MM.1S (cell line): ENCODE data around the gene SNRNP40.

Experiments used
- DNase-seq: peaks from one replicate; pipeline ENCODE4 v3.0.0-alpha.2; 2015
- H2AFZ ChIP-seq: fragments of 300-600 bp; sonication (generic); 2 replicates; pipeline ENCODE4 v1.6.0; 2016; ENCODE audit warnings: antibody characterized with exemption, low read length
- H3F3A ChIP-seq: fragments of 300-600 bp; sonication (generic); 2 replicates; pipeline ENCODE4 v1.6.1; 2016; ENCODE audit warnings: mild to moderate bottlenecking, antibody characterized with exemption, low read length, moderate library complexity, mixed read lengths; ENCODE audit not compliant: insufficient read depth
- H3K27ac ChIP-seq: fragments of 300-600 bp; sonication (generic); 2 replicates; pipeline ENCODE4 v1.5.1; 2016; ENCODE audit warnings: mild to moderate bottlenecking, low read length
- H3K27me3 ChIP-seq: fragments of 300-600 bp; sonication (generic); replicated peaks from 2 replicates; pipeline ENCODE4 v1.6.0; 2016; ENCODE audit warnings: low read length; ENCODE audit not compliant: insufficient read depth
- H3K36me3 ChIP-seq: fragments of 300-600 bp; sonication (generic); replicated peaks from 2 replicates; pipeline ENCODE4 v1.6.1; 2016; ENCODE audit warnings: mild to moderate bottlenecking, low read length, mixed read lengths; ENCODE audit not compliant: insufficient read depth
- H3K4me1 ChIP-seq: fragments of 300-600 bp; sonication (generic); 2 replicates; pipeline ENCODE4 v1.6.1; 2016; ENCODE audit warnings: low read length, mixed read lengths
- H3K4me2 ChIP-seq: fragments of 300-600 bp; sonication (generic); 2 replicates; pipeline ENCODE4 v1.6.0; 2016; ENCODE audit warnings: low read depth, low read length
- H3K4me3 ChIP-seq: fragments of 300-600 bp; sonication (generic); 2 replicates; pipeline ENCODE4 v1.5.1; 2016; ENCODE audit warnings: low read length, mixed read lengths
- H3K79me2 ChIP-seq: fragments of 300-600 bp; sonication (generic); 2 replicates; pipeline ENCODE4 v1.6.1; 2016; ENCODE audit warnings: mixed run types, low read length, mixed read lengths
- H3K9ac ChIP-seq: fragments of 300-600 bp; sonication (generic); 2 replicates; pipeline ENCODE4 v1.6.1; 2016; ENCODE audit warnings: low read length, mixed read lengths
- H3K9me2 ChIP-seq: fragments of 300-600 bp; sonication (generic); replicated peaks from 2 replicates; pipeline ENCODE4 v1.6.1; 2016; ENCODE audit warnings: mild to moderate bottlenecking, low read length, mixed read lengths; ENCODE audit not compliant: insufficient read depth
- H3K9me3 ChIP-seq: fragments of 300-600 bp; sonication (generic); replicated peaks from 2 replicates; pipeline ENCODE4 v1.6.1; 2016; ENCODE audit warnings: mild to moderate bottlenecking, low read length, mixed read lengths; ENCODE audit not compliant: insufficient read depth
- H4K20me1 ChIP-seq: fragments of 300-600 bp; sonication (generic); 2 replicates; pipeline ENCODE4 v1.6.1; 2016; ENCODE audit warnings: mild to moderate bottlenecking, low read length, moderate library complexity, mixed read lengths; ENCODE audit not compliant: insufficient read depth
- EZH2 ChIP-seq: fragments of 300-600 bp; sonication (generic); optimal IDR thresholded peaks from 2 replicates; pipeline ENCODE3; 2017; ENCODE audit warnings: low read depth, mild to moderate bottlenecking, antibody characterized with exemption, low read length, mixed read lengths
- EZH2phosphoT487 ChIP-seq: fragments of 300-600 bp; sonication (generic); IDR thresholded peaks from 2 replicates; pipeline ENCODE4 v1.6.1; 2018; ENCODE audit warnings: antibody characterized with exemption, low read length
- TF ChIP-seq, protein P1 (sequence below): fragments of 300-600 bp; sonication (generic); IDR thresholded peaks from 2 replicates; pipeline ENCODE4 v1.5.1; 2016; ENCODE audit warnings: antibody characterized with exemption, low read length, mixed read lengths

Gene SNRNP40

DNA sequence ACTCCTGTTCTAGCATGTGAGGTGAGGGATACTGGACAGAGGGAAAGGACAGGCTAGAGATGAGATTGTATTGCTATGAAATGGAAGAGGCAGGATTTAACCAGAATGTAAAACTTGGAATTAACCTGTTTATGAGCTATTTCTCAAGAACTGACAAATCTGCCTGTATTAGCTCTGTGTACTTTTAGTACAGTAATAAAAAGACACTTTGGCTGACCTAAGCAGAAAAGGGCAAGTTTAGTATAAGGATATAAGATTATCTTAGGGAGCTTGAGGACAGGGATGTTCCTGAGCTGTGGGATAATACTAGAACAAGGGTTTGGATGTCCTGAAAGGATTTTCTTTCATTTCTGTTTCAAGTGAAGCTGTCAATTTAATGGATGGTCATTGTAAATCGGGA, 11.4 kb upstream of the SNRNP40 start:
- Histone ChIP-seq H3K4me1 (no peaks in the 10 kb centered on the region), H3K4me2 (no peak overlapping the region), H3K9me3 (no peaks in the 10 kb centered on the region), H3F3A (no peaks in the 10 kb centered on the region), H3K36me3 (no peaks in the 10 kb centered on the region), H3K9ac (no peak overlapping the region), H3K79me2 (0 out of 2 replicates have a peak, but pooled peaks cover 3% of the 10 kb centered on the region), H2AFZ (no peak overlapping the region), H4K20me1 (no peaks in the 10 kb centered on the region), H3K9me2 (no peaks in the 10 kb centered on the region), H3K27me3 (no peaks in the 10 kb centered on the region), H3K4me3 (no peak overlapping the region), H3K27ac (no peak overlapping the region)
- TF ChIP-seq EZH2phosphoT487 (no peak), EZH2 (no peak)
- TF ChIP-seq, protein P1, sequence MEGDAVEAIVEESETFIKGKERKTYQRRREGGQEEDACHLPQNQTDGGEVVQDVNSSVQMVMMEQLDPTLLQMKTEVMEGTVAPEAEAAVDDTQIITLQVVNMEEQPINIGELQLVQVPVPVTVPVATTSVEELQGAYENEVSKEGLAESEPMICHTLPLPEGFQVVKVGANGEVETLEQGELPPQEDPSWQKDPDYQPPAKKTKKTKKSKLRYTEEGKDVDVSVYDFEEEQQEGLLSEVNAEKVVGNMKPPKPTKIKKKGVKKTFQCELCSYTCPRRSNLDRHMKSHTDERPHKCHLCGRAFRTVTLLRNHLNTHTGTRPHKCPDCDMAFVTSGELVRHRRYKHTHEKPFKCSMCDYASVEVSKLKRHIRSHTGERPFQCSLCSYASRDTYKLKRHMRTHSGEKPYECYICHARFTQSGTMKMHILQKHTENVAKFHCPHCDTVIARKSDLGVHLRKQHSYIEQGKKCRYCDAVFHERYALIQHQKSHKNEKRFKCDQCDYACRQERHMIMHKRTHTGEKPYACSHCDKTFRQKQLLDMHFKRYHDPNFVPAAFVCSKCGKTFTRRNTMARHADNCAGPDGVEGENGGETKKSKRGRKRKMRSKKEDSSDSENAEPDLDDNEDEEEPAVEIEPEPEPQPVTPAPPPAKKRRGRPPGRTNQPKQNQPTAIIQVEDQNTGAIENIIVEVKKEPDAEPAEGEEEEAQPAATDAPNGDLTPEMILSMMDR: no peak
- DNase-seq: no peak

DNA sequence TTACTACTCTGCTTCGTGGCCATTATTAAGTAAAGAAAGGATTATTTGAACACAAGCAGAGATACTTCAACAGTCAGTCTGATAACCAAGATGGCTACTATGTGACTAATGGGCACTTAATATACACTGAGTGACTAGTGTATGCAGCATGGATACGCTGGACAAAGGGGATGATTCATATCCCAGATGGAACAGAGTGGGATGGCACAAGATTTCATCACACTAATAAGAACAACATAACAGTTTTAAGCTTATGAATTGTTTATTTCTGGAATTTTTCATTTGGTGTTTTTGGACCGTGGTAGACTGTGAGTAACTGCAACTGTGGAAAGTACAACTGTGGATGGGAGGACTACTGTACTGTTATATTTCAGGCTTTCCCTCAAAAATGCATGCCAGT, 9.7 kb upstream of the SNRNP40 start:
- no peaks in the 10 kb centered on the region for H4K20me1 ChIP-seq
- no peak for DNase-seq
- H3K4me2 ChIP-seq: no peak overlapping the region
- no peaks in the 10 kb centered on the region for H3K36me3 ChIP-seq
- H3K4me1 ChIP-seq: no peaks in the 10 kb centered on the region
- H3K79me2 ChIP-seq: peaks cover 3% of the 10 kb centered on the region
- no peaks in the 10 kb centered on the region for H3K27me3 ChIP-seq
- H3F3A ChIP-seq: no peaks in the 10 kb centered on the region
- H3K9me3 ChIP-seq: no peaks in the 10 kb centered on the region
- no peak overlapping the region for H3K27ac ChIP-seq
- no peak for TF ChIP-seq EZH2phosphoT487
- TF ChIP-seq, protein P1: no peak
- no peak for TF ChIP-seq EZH2
- no peaks in the 10 kb centered on the region for H3K9me2 ChIP-seq
- no peak overlapping the region for H2AFZ ChIP-seq
- no peak overlapping the region for H3K4me3 ChIP-seq
- H3K9ac ChIP-seq: no peak overlapping the region

DNA sequence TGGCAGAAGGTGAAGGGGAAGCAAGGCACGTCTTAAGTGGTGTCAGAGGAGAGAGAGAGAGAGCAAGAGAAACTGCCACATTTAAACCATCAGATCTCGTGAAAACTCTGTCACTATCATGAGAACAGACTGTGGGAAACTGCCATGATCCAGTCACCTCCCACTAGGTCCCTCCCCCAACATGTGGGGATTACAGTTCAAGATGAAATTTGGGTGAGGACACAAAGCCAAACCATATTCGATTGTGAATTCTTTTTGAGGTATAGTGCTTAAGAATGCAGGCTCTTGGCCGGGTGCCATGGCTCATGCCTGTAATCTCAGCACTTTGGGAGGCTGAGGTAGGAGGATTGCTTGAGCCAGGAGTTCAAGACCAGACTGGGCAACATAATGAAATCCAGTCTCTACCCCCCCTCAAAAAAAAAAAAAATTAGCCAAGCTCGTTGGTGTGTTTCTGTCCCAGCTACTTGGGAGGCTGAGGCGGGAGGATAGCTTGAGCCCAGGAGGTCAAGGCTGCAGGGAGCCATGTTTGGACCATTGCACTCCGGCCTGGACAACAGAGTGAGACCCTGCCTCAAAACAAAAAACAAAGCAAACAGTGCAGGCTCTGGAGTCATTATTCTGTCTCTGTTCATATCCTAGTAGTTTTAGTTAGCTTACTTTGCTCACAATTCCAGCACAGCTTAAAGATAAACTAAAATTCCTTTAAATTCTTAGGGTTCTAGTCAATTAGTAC, 6.3 kb upstream of the SNRNP40 start:
- no peak overlapping the region for H3K9ac ChIP-seq
- no peaks in the 10 kb centered on the region for H3F3A ChIP-seq
- no peak overlapping the region for H3K27ac ChIP-seq
- DNase-seq: no peak
- H3K9me2 ChIP-seq: no peaks in the 10 kb centered on the region
- no peaks in the 10 kb centered on the region for H3K9me3 ChIP-seq
- H3K79me2 ChIP-seq: peaks cover 29% of the 10 kb centered on the region
- H2AFZ ChIP-seq: no peak overlapping the region
- TF ChIP-seq EZH2 (no peak), EZH2phosphoT487 (no peak)
- TF ChIP-seq, protein P1: no peak
- H4K20me1 ChIP-seq: no peaks in the 10 kb centered on the region
- no peak overlapping the region for H3K4me2 ChIP-seq
- H3K4me1 ChIP-seq: peaks cover 2% of the 10 kb centered on the region
- H3K4me3 ChIP-seq: no peak overlapping the region
- H3K36me3 ChIP-seq: no peaks in the 10 kb centered on the region
- H3K27me3 ChIP-seq: no peaks in the 10 kb centered on the region
